ENCODE measurements around the gene OR6M1. TPM values are rescaled to one million over a fixed set of nuclear protein-coding genes. Genes with fewer than 3 reads are reported as not detected.

OR6M1 gene
- total RNA-seq, 1 experiment from 2014 or later, result not detected

GRCh38 chr11:123841174-123841573, 35.0 kb upstream of the OR6M1 start:
- DNase-seq (ENCODE audit: low read depth, low spot score), result no peak
- Histone ChIP-seq H3K36me3 (ENCODE audit: control insufficient read depth, insufficient read depth, low read length) (no peaks in the 10 kb centered on the region), H3K4me3 (ENCODE audit: low read depth in 2 of 2, low read length in 2 of 2) (no peak overlapping the region), H3K27me3 (ENCODE audit: control insufficient read depth, insufficient read depth, low read length) (no peaks in the 10 kb centered on the region), H3K4me1 (ENCODE audit: control insufficient read depth, insufficient read depth, low read length) (no peaks in the 10 kb centered on the region), H3K27ac (ENCODE audit: low read length) (no peak overlapping the region), H3K9me3 (ENCODE audit: control insufficient read depth, insufficient read depth, low read depth, low read length) (no peaks in the 10 kb centered on the region)
- intact Hi-C loops (cut with micrococcal nuclease; ENCODE audit: unreplicated experiment) (no loop called here), in situ Hi-C loops (cut with HindIII; ENCODE audit: low pct_unique_long_range_greater_than_20kb, low sequenced_read_pairs) (no loop called here)
- POLR2A ChIA-PET, result no interaction called here
- CTCF ChIA-PET, result no interaction called here
- BruUV-seq (replicated peaks), result no TSS peak
- TF ChIP-seq, protein P1, sequence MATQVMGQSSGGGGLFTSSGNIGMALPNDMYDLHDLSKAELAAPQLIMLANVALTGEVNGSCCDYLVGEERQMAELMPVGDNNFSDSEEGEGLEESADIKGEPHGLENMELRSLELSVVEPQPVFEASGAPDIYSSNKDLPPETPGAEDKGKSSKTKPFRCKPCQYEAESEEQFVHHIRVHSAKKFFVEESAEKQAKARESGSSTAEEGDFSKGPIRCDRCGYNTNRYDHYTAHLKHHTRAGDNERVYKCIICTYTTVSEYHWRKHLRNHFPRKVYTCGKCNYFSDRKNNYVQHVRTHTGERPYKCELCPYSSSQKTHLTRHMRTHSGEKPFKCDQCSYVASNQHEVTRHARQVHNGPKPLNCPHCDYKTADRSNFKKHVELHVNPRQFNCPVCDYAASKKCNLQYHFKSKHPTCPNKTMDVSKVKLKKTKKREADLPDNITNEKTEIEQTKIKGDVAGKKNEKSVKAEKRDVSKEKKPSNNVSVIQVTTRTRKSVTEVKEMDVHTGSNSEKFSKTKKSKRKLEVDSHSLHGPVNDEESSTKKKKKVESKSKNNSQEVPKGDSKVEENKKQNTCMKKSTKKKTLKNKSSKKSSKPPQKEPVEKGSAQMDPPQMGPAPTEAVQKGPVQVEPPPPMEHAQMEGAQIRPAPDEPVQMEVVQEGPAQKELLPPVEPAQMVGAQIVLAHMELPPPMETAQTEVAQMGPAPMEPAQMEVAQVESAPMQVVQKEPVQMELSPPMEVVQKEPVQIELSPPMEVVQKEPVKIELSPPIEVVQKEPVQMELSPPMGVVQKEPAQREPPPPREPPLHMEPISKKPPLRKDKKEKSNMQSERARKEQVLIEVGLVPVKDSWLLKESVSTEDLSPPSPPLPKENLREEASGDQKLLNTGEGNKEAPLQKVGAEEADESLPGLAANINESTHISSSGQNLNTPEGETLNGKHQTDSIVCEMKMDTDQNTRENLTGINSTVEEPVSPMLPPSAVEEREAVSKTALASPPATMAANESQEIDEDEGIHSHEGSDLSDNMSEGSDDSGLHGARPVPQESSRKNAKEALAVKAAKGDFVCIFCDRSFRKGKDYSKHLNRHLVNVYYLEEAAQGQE (IDR thresholded peaks at IDR 0.05; ENCODE audit: insufficient read depth in 1 of 2, low read depth in 2 of 2, low read length in 1 of 2), result no peak
- TF ChIP-seq POLR2AphosphoS5 (IDR thresholded peaks at IDR 0.05; ENCODE audit: low read depth, low read length), result no peak
- TF ChIP-seq TCF7L2 (IDR thresholded peaks at IDR 0.05; ENCODE audit: low read depth, low read length), result no peak
- TF ChIP-seq, protein P2, sequence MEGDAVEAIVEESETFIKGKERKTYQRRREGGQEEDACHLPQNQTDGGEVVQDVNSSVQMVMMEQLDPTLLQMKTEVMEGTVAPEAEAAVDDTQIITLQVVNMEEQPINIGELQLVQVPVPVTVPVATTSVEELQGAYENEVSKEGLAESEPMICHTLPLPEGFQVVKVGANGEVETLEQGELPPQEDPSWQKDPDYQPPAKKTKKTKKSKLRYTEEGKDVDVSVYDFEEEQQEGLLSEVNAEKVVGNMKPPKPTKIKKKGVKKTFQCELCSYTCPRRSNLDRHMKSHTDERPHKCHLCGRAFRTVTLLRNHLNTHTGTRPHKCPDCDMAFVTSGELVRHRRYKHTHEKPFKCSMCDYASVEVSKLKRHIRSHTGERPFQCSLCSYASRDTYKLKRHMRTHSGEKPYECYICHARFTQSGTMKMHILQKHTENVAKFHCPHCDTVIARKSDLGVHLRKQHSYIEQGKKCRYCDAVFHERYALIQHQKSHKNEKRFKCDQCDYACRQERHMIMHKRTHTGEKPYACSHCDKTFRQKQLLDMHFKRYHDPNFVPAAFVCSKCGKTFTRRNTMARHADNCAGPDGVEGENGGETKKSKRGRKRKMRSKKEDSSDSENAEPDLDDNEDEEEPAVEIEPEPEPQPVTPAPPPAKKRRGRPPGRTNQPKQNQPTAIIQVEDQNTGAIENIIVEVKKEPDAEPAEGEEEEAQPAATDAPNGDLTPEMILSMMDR (IDR thresholded peaks at IDR 0.05), result no peak
- no peak for TF ChIP-seq SIN3A (IDR thresholded peaks at IDR 0.05; ENCODE audit: borderline replicate concordance, insufficient read depth, low read depth, low read length)
- ATAC-seq, result no peak

- TF ChIP-seq, protein P1 (IDR thresholded peaks at IDR 0.05; ENCODE audit: insufficient read depth in 1 of 2, low read depth in 2 of 2, low read length in 1 of 2), result no peak
- no peak for TF ChIP-seq TCF7L2 (IDR thresholded peaks at IDR 0.05; ENCODE audit: low read depth, low read length)
- TF ChIP-seq SIN3A (IDR thresholded peaks at IDR 0.05; ENCODE audit: borderline replicate concordance, insufficient read depth, low read depth, low read length), result no peak
- TF ChIP-seq POLR2AphosphoS5 (IDR thresholded peaks at IDR 0.05; ENCODE audit: low read depth, low read length), result no peak
- TF ChIP-seq, protein P2 (IDR thresholded peaks at IDR 0.05), result no peak
- no peaks in the 10 kb centered on the region for H3K4me1 ChIP-seq (ENCODE audit: control insufficient read depth, insufficient read depth, low read length)
- no peak overlapping the region for H3K4me3 ChIP-seq (ENCODE audit: low read depth in 2 of 2, low read length in 2 of 2)
- no peaks in the 10 kb centered on the region for H3K27me3 ChIP-seq (ENCODE audit: control insufficient read depth, insufficient read depth, low read length)
- ChIA-PET CTCF (no interaction called here), POLR2A (no interaction called here)
- no peaks in the 10 kb centered on the region for H3K9me3 ChIP-seq (ENCODE audit: control insufficient read depth, insufficient read depth, low read depth, low read length)
- no peak for DNase-seq (ENCODE audit: low read depth, low spot score)
- H3K27ac ChIP-seq (ENCODE audit: low read length), result no peak overlapping the region
- no TSS peak for BruUV-seq (replicated peaks)
- in situ Hi-C loops (cut with HindIII; ENCODE audit: low pct_unique_long_range_greater_than_20kb, low sequenced_read_pairs) (no loop called here), intact Hi-C loops (cut with micrococcal nuclease; ENCODE audit: unreplicated experiment) (no loop called here)
- no peak for ATAC-seq
- no peaks in the 10 kb centered on the region for H3K36me3 ChIP-seq (ENCODE audit: control insufficient read depth, insufficient read depth, low read length)
These were observed 33.0 kb upstream of the OR6M1 start for GRCh38 chr11:123839131-123839530.
